HepG2 (cell line): Measurements from ENCODE around the gene KCNJ14. TPM values are rescaled to one million over a fixed set of nuclear protein-coding genes. Genes with fewer than 3 reads are reported as not detected.

Experiments
- ATF6 ChIP-seq: sonication (generic); formaldehyde crosslinking; conservative IDR thresholded peaks from 2 replicates; pipeline ENCODE4 v1.4.0; 2020; ENCODE audit warnings: missing genetic modification reagents
- BRF2 ChIP-seq: sonication (generic); formaldehyde crosslinking; IDR thresholded peaks from 2 replicates; pipeline ENCODE4 v1.8.1; 2022; ENCODE audit warnings: mild to moderate bottlenecking, missing genetic modification reagents
- CSRNP1 ChIP-seq: sonication (generic); formaldehyde crosslinking; IDR thresholded peaks from 2 replicates; pipeline ENCODE4 v1.8.1; 2023; ENCODE audit warnings: mild to moderate bottlenecking, missing genetic modification reagents
- DRAP1 ChIP-seq: IDR thresholded peaks from 2 replicates; pipeline ENCODE4 v1.6.1; 2016; ENCODE audit warnings: missing genetic modification reagents, missing compliant biosample characterization
- ERF ChIP-seq: IDR thresholded peaks from 2 replicates; pipeline ENCODE4 v1.6.1; 2018; ENCODE audit warnings: missing biosample characterization, missing genetic modification reagents
- FOXO1 ChIP-seq: sonication (generic); formaldehyde crosslinking; IDR thresholded peaks from 2 replicates; pipeline ENCODE4 v1.4.0; 2020; ENCODE audit warnings: missing genetic modification reagents
- HHEX ChIP-seq: IDR thresholded peaks from 2 replicates; pipeline ENCODE4 v1.6.1; 2016; ENCODE audit warnings: control low read depth
- NR2C2 ChIP-seq: sonication (generic); formaldehyde crosslinking; IDR thresholded peaks from 2 replicates; pipeline ENCODE4 v1.4.0; 2020; ENCODE audit warnings: missing genetic modification reagents, mild to moderate bottlenecking, moderate library complexity, borderline replicate concordance
- NR2F1 ChIP-seq, 2 experiments: fragments of 450-650 bp in 1 of 2; formaldehyde crosslinking in 1 of 2; IDR thresholded peaks; 2 replicates each; pipeline versions ENCODE4 v1.5.0 to v1.6.1; 2016 to 2020; ENCODE audit warnings: mild to moderate bottlenecking in 1 of 2, missing compliant biosample characterization in 1 of 2, missing genetic modification reagents in 1 of 2, moderate library complexity in 1 of 2
- RBFOX2 ChIP-seq: fragments of 200-400 bp; formaldehyde crosslinking; IDR thresholded peaks from 2 replicates; pipeline ENCODE4 v1.6.1; 2017; ENCODE audit warnings: low read depth, mild to moderate bottlenecking, low read length
- SIN3B ChIP-seq: fragments of 150-350 bp; IDR thresholded peaks from 2 replicates; pipeline ENCODE4 v1.6.1; 2014; ENCODE audit warnings: low read length
- SRSF9 ChIP-seq: fragments of 200-400 bp; formaldehyde crosslinking; IDR thresholded peaks from 2 replicates; pipeline ENCODE4 v1.6.1; 2018; ENCODE audit warnings: borderline replicate concordance, mild to moderate bottlenecking, low read depth, low read length; ENCODE audit not compliant: insufficient read depth, poor library complexity, severe bottlenecking
- STAT6 ChIP-seq: sonication (generic); formaldehyde crosslinking; IDR thresholded peaks from 2 replicates; pipeline ENCODE4 v1.4.0; 2020; ENCODE audit warnings: missing genetic modification reagents, mild to moderate bottlenecking, borderline replicate concordance
- YY1 ChIP-seq: IDR thresholded peaks from 2 replicates; pipeline ENCODE4 v1.6.1; 2011; ENCODE audit warnings: low read length, low read depth, moderate library complexity, mild to moderate bottlenecking; ENCODE audit not compliant: insufficient read depth, insufficient replicate concordance
- ZBTB14 ChIP-seq: sonication (generic); formaldehyde crosslinking; IDR thresholded peaks from 2 replicates; pipeline ENCODE4 v1.4.0; 2020; ENCODE audit warnings: missing genetic modification reagents
- ZNF30 ChIP-seq: sonication (generic); formaldehyde crosslinking; IDR thresholded peaks from 2 replicates; pipeline ENCODE4 v1.5.0; 2020; ENCODE audit warnings: mild to moderate bottlenecking, missing genetic modification reagents
- ZNF501 ChIP-seq: sonication (generic); formaldehyde crosslinking; IDR thresholded peaks from 2 replicates; pipeline ENCODE4 v1.5.1; 2020; ENCODE audit warnings: mild to moderate bottlenecking, moderate library complexity, missing genetic modification reagents
- ZNF780A ChIP-seq: sonication (generic); formaldehyde crosslinking; IDR thresholded peaks from 2 replicates; pipeline ENCODE4 v1.8.0; 2022; ENCODE audit warnings: mild to moderate bottlenecking, missing genetic modification reagents, moderate library complexity
- ZNF839 ChIP-seq: sonication (generic); formaldehyde crosslinking; IDR thresholded peaks from 2 replicates; pipeline ENCODE4 v1.4.0; 2020; ENCODE audit warnings: missing genetic modification reagents, mild to moderate bottlenecking, borderline replicate concordance
- polyA plus RNA-seq, 8 experiments: library from polyadenylated mRNA; depleted of rRNA in 3 of 8; stranded (reverse) in 7 of 8; unstranded in 1 of 8; fragments of >200 nt; fragmentation: Illumina TruSeq in 4 of 8; extraction: Trizol in 4 of 8; gene quantifications; 2 replicates each; pipeline versions ENCODE4 v1.2.1 to v1.2.3, GENCODE V29; 2011 to 2016; ENCODE audit warnings: low read depth in 4 of 8, missing spikeins in 1 of 8, mixed read lengths in 1 of 8; ENCODE audit not compliant: insufficient read depth in 1 of 8
- total RNA-seq, 5 experiments: library from RNA; depleted of rRNA; stranded (reverse); fragments of >200 nt; fragmentation: Illumina TruSeq; extraction: Trizol; gene quantifications; 2 replicates each; pipeline ENCODE4 v1.2.3, GENCODE V29; 2016; ENCODE audit warnings: low read depth in 1 of 5

KCNJ14 gene
- total and polyA plus RNA-seq, 2 of the 13 experiments (the other 11 are each of a cell fraction or from before 2014, with no cell fraction given) = 0.20 to 0.51 TPM

- TF ChIP-seq ATF6 (CRISPR knock-in tag) (no peak; the same call in 1 of the 2 replicates), BRF2 (CRISPR knock-in tag) (no peak), YY1 (peak; percentile 96), ZNF839 (peak; percentile 83; the same call in 1 of the 2 replicates), STAT6 (no peak), NR2F1 (CRISPR knock-in tag; IDR thresholded peaks at IDR 0.05) (no peak), ZNF780A (CRISPR knock-in tag) (no peak), ZBTB14 (CRISPR knock-in tag) (no peak), SRSF9 (no peak), FOXO1 (CRISPR knock-in tag) (no peak), ZNF30 (CRISPR knock-in tag) (no peak), NR2C2 (peak; percentile 83; the same call in 1 of the 2 replicates), ZNF501 (CRISPR knock-in tag) (peak; percentile 79), DRAP1 (CRISPR knock-in tag) (no peak), RBFOX2 (peak; percentile 90), ERF (CRISPR knock-in tag) (peak; percentile 41; the same call in 1 of the 2 replicates), SIN3B (peak; percentile 87), CSRNP1 (CRISPR knock-in tag) (peak; percentile 80; the same call in 1 of the 2 replicates), HHEX (CRISPR knock-in tag) (no peak)
Observed at GRCh38 chr19:48445606-48446481, 9.5 kb upstream of the KCNJ14 start, which contains the start of gene GRWD1 (continued).
